GM23248 (cell line): ENCODE results near the gene USP10. TPM values are rescaled to one million over a fixed set of nuclear protein-coding genes. Genes with fewer than 3 reads are reported as not detected.
A peak's percentile ranks its signal among the peaks of the same experiment; 100 is the strongest.

ENCODE experiments used
- DNase-seq: peaks from one replicate; pipeline ENCODE4 v3.0.0-alpha.2; 2015
- H2AFZ ChIP-seq: fragments of 200-600 bp; sonication (generic); 2 replicates; pipeline ENCODE4 v1.6.1; 2016; ENCODE audit warnings: antibody characterized with exemption
- H3F3A ChIP-seq: fragments of 200-600 bp; sonication (generic); 2 replicates; pipeline ENCODE4 v1.6.1; 2016; ENCODE audit warnings: mild to moderate bottlenecking, antibody characterized with exemption, mixed run types; ENCODE audit not compliant: insufficient read depth
- H3K27ac ChIP-seq: fragments of 200-600 bp; sonication (generic); 2 replicates; pipeline ENCODE4 v1.5.1; 2016; ENCODE audit warnings: mild to moderate bottlenecking
- H3K27me3 ChIP-seq: fragments of 200-600 bp; sonication (generic); replicated peaks from 2 replicates; pipeline ENCODE4 v1.6.1; 2016; ENCODE audit warnings: mild to moderate bottlenecking; ENCODE audit not compliant: insufficient read depth
- H3K36me3 ChIP-seq: fragments of 200-600 bp; sonication (generic); 2 replicates; pipeline ENCODE4 v1.6.1; 2016; ENCODE audit warnings: low read depth, mild to moderate bottlenecking
- H3K4me1 ChIP-seq: fragments of 200-600 bp; sonication (generic); 2 replicates; pipeline ENCODE4 v1.6.1; 2016; ENCODE audit warnings: mild to moderate bottlenecking; ENCODE audit not compliant: insufficient read depth
- H3K4me2 ChIP-seq: fragments of 200-600 bp; sonication (generic); one replicate; pipeline ENCODE4 v1.6.1; 2016; ENCODE audit warnings: mild to moderate bottlenecking; ENCODE audit not compliant: unreplicated experiment
- H3K4me3 ChIP-seq: fragments of 200-600 bp; sonication (generic); 2 replicates; pipeline ENCODE4 v1.5.1; 2016; ENCODE audit warnings: mild to moderate bottlenecking
- H3K79me2 ChIP-seq: fragments of 200-600 bp; sonication (generic); 2 replicates; pipeline ENCODE4 v1.6.1; 2016; ENCODE audit warnings: mild to moderate bottlenecking; ENCODE audit not compliant: insufficient read depth
- H3K9ac ChIP-seq: fragments of 200-600 bp; sonication (generic); 2 replicates; pipeline ENCODE4 v1.6.1; 2016; ENCODE audit warnings: mild to moderate bottlenecking
- H3K9me2 ChIP-seq: fragments of 200-600 bp; sonication (generic); 2 replicates; pipeline ENCODE4 v1.6.1; 2016; ENCODE audit warnings: mixed run types, mild to moderate bottlenecking, moderate library complexity; ENCODE audit not compliant: insufficient read depth
- H3K9me3 ChIP-seq: fragments of 200-600 bp; sonication (generic); one replicate; pipeline ENCODE4 v1.6.1; 2017; ENCODE audit warnings: low read depth
- H4K20me1 ChIP-seq: fragments of 200-600 bp; sonication (generic); 2 replicates; pipeline ENCODE4 v1.6.0; 2016; ENCODE audit not compliant: insufficient read depth
- EZH2 ChIP-seq: fragments of 200-600 bp; sonication (generic); IDR thresholded peaks from 2 replicates; pipeline ENCODE4 v1.6.1; 2018; ENCODE audit warnings: antibody characterized with exemption, mild to moderate bottlenecking; ENCODE audit not compliant: insufficient read depth, poor library complexity, severe bottlenecking
- EZH2phosphoT487 ChIP-seq: fragments of 200-600 bp; sonication (generic); IDR thresholded peaks from 2 replicates; pipeline ENCODE4 v1.6.1; 2018; ENCODE audit warnings: antibody characterized with exemption, moderate library complexity, mild to moderate bottlenecking, low read depth; ENCODE audit not compliant: insufficient read depth
- WGBS, 2 experiments: methylation state at CpG; one replicate each; pipeline ENCODE4 v1.1.6; 2015 to 2017; ENCODE audit warnings: low lambda C conversion rate in 2 of 2, low coverage in 1 of 2; ENCODE audit errors: missing lambda C conversion rate in 2 of 2; 5-methylcytosine and 5-hydroxymethylcytosine counted together
- in situ Hi-C: fragments of 300-500 bp; cut with MboI; formaldehyde crosslinking; loops from 2 replicates; pipeline ENCODE4 v1.15.0; 2020
- polyA plus RNA-seq: library from polyadenylated mRNA; unstranded; fragments of >200 nt; fragmentation: Nextera tagmentation; extraction: Ambion mirVana; gene quantifications from 2 replicates; pipeline ENCODE4 v1.2.1, GENCODE V29; 2016
- total RNA-seq: library from RNA; depleted of rRNA; stranded (reverse); fragments of >200 nt; shearing (Covaris generic); gene quantifications from 2 replicates; pipeline ENCODE4 v1.2.3, GENCODE V29; 2014

USP10 gene
- total and polyA plus RNA-seq, 2 experiments from 2014 or later = 48.3 to 74.0 TPM

DNA sequence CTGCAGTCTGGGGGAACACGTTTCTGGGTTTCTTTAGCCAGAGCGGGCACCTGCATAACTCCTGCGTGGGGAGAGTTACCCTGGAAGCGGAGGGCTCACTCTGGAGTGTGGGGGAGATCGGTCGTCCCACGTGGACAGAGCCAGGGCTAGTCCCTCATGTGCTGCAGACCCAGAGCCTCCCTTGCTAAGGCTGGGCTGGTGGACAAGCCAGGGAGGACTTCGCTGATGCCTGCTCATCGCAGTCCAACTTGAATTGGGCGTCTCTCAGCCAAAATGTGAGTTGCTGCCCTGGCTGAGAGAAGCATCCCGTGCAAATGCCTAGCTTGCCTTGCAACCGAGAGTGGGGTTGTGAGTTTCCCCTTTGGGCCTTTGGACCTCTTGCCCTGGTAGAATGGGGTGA is 121.0 kb downstream of the USP10 start:
- Histone ChIP-seq H3K9ac (peak overlapping the region; percentile 87), H2AFZ (no peak overlapping the region), H3K36me3 (no peaks in the 10 kb centered on the region), H3K27ac (peak overlapping the region; percentile 79), H3F3A (peaks cover 30% of the 10 kb centered on the region), H3K27me3 (no peaks in the 10 kb centered on the region), H3K9me2 (no peaks in the 10 kb centered on the region), H4K20me1 (no peaks in the 10 kb centered on the region), H3K4me1 (peaks cover 40% of the 10 kb centered on the region), H3K4me3 (peak overlapping the region; percentile 85), H3K4me2 (peak overlapping the region; percentile 95), H3K9me3 (no peaks in the 10 kb centered on the region), H3K79me2 (peaks cover 41% of the 10 kb centered on the region)
- WGBS, 2 experiments = 5 to 7% methylated on average over 12 of the region's 12 CpGs
- peak; percentile 61 for DNase-seq
- in situ Hi-C loops = no loop called here
- TF ChIP-seq EZH2 (no peak), EZH2phosphoT487 (no peak)

DNA sequence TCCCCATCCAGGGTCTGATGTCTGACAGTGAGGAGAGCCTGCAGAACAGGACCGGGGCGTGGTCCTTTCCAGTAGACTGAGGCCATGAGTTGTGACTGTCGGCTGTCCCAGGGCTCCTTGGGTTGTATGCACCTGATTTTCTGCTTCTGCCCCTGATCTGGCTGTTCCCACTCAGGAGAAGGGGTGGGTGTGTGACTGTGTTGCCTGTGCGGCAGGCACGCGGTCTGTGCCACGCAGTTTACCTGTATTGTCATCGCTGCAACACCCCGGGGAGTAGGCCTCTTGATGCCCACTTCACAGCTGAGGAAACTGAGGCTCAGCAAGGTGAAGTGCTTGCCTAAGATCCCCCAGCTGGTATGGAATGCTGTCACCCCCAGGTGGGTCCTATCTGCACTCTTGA is 121.4 kb downstream of the USP10 start:
- H3K36me3 ChIP-seq = no peaks in the 10 kb centered on the region
- 59 to 63% methylated on average over 9 of the region's 9 CpGs for WGBS, 2 experiments
- no peaks in the 10 kb centered on the region for H3K9me3 ChIP-seq
- H3K4me3 ChIP-seq = peak overlapping the region; percentile 85
- in situ Hi-C loops = no loop called here
- no peak overlapping the region for H2AFZ ChIP-seq
- no peaks in the 10 kb centered on the region for H4K20me1 ChIP-seq
- peak overlapping the region; percentile 95 for H3K4me2 ChIP-seq
- H3K9me2 ChIP-seq = no peaks in the 10 kb centered on the region
- TF ChIP-seq EZH2phosphoT487 (no peak), EZH2 (no peak)
- peak overlapping the region; percentile 87 for H3K9ac ChIP-seq
- H3K79me2 ChIP-seq = peaks cover 41% of the 10 kb centered on the region
- DNase-seq = no peak
- H3K27ac ChIP-seq = peak overlapping the region; percentile 79
- peaks cover 44% of the 10 kb centered on the region for H3K4me1 ChIP-seq
- H3K27me3 ChIP-seq = no peaks in the 10 kb centered on the region
- peaks cover 33% of the 10 kb centered on the region for H3F3A ChIP-seq

DNA sequence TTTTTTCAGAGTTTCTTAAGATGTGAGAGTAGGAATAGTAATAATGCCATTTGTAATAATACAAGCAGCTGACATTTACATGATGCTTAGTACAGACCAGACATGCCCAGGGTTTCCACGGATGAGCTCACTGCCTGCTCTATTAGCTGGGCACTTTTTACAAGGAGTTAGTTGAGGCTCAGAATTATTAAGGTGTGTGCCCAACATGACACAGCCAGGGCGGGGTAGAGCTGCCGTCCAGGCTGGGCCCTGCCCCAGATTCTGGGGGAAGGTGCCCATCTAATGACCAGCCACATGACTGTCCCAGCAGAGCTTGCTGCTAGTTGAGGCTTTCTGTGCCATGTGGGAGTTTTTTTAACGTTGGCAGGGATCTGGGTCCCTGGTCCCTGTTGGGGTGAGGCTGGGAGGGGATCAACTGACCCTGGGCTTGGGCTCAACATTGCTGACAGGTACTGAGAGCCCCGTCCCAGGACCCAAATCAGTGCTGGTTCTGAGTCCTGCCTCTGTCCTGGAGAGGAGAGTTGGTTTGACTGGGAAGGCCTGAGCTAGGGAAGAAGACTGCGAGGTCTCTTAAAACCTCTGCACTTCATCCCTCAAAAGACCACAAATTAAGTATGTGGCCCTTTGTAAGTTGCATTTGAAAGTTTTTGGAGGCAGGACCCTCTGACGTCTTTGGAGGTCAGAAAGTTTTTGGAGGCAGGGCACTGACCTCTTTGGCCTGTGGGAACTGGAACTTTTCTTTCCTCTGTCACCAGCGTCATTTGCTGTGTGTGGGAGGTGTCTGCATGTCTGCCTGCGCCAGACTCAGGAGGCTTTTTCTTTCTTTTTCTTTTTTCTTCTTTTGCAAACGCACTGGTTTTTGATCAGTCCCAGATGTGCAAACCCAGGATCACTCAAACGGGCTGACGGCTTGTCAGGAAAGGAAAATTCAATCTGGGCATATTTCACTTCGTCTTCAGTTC is 122.2 kb downstream of the USP10 start:
- Histone ChIP-seq H3K9me2 (no peaks in the 10 kb centered on the region), H3K4me2 (peak overlapping the region; percentile 95), H4K20me1 (no peaks in the 10 kb centered on the region), H3K9me3 (no peaks in the 10 kb centered on the region), H3K4me1 (peaks cover 52% of the 10 kb centered on the region), H3K9ac (peak overlapping the region; percentile 87), H3K27me3 (no peaks in the 10 kb centered on the region), H3K36me3 (no peaks in the 10 kb centered on the region), H3K27ac (peak overlapping the region; percentile 79), H3F3A (peaks cover 40% of the 10 kb centered on the region), H3K4me3 (peak overlapping the region; percentile 85), H2AFZ (no peak overlapping the region), H3K79me2 (peaks cover 41% of the 10 kb centered on the region)
- no peak for TF ChIP-seq EZH2phosphoT487
- TF ChIP-seq EZH2 = no peak
- WGBS, 2 experiments = 12 to 17% methylated on average over 13 of the region's 13 CpGs
- DNase-seq = peak; percentile 71
- in situ Hi-C loops = no loop called here

DNA sequence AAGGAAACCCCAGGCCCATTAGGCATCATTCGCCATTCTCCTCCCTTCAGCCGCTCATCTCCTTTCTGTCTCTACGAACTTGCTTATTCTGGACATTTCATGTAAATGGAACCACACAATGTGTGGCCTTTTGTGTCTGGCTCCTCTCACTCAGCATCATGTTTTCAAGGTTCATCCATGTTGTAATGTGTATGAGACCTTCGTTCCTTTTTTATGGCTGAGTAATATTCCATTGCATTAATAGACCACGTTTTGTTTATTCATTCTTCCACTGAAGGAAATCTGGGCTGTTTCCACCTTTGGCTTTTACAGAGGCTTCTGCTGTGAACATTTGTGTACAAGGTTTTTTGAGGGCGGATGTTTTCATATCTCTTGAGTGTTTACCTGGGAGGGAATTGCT is 123.2 kb downstream of the USP10 start:
- H3K4me1 ChIP-seq = peaks cover 62% of the 10 kb centered on the region
- H3K4me3 ChIP-seq = no peak overlapping the region
- no peak overlapping the region for H2AFZ ChIP-seq
- peak overlapping the region; percentile 87 for H3K9ac ChIP-seq
- peaks cover 40% of the 10 kb centered on the region for H3F3A ChIP-seq
- H3K36me3 ChIP-seq = no peaks in the 10 kb centered on the region
- TF ChIP-seq EZH2 = no peak
- TF ChIP-seq EZH2phosphoT487 = no peak
- no peak for DNase-seq
- H3K9me2 ChIP-seq = no peaks in the 10 kb centered on the region
- in situ Hi-C loops = no loop called here
- H3K9me3 ChIP-seq = no peaks in the 10 kb centered on the region
- peak overlapping the region; percentile 79 for H3K27ac ChIP-seq
- no peaks in the 10 kb centered on the region for H4K20me1 ChIP-seq
- peak overlapping the region; percentile 95 for H3K4me2 ChIP-seq
- peaks cover 47% of the 10 kb centered on the region for H3K79me2 ChIP-seq
- H3K27me3 ChIP-seq = no peaks in the 10 kb centered on the region
- WGBS, 2 experiments = 69 to 78% methylated on average over 6 of the region's 6 CpGs
